Fibroblast of mammary gland (primary cell): Measurements from ENCODE around the gene IFT27.

Experiments used
- DNase-seq: peaks from one replicate; pipeline ENCODE4 v3.0.0-alpha.2; 2010; ENCODE audit warnings: low read depth
- H3K4me3 ChIP-seq: 2 replicates; pipeline ENCODE4 v1.5.1; 2011; ENCODE audit warnings: low read depth, mild to moderate bottlenecking, low read length, moderate library complexity; ENCODE audit not compliant: control insufficient read depth
- CTCF ChIP-seq: conservative IDR thresholded peaks from 2 replicates; pipeline ENCODE4 v1.5.1; 2011; ENCODE audit warnings: low read depth, low read length, inconsistent platforms; ENCODE audit not compliant: control insufficient read depth, insufficient read depth

IFT27 gene

DNA sequence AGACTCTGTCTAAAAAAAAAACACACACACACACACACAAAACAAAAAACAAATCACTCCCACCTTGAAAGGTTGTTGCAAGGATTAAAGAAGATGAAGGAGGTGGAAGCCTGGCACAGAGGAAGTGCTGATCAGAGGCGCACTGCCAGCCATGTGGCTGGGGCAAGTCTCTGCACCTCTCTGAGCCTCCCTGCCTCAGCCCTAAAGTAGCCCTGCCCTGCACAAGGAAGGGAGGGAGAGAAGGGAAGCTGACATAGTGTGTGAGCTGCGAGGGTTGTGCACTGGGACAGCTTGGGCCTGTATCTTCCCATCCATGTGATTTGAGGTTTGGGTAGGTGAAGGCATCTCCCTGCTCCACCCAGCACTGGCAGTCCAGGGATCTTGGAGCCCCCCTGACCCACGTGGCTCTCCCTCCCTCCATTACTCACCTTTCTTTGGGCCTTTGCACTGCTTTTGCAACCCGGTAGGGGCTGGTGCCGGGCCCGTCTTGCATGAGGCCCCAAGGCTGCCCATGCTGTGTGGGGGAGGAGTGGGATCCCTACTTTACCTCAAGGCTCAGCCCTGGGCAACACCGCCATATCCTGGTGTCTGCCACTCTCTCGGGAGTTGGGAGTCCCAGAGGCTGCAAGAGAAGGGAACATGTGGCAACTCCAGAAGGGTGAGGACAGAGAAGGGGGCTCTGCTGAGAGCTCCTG is 30.5 kb downstream of the IFT27 start:
- no peak for DNase-seq
- no peak overlapping the region for H3K4me3 ChIP-seq

DNA sequence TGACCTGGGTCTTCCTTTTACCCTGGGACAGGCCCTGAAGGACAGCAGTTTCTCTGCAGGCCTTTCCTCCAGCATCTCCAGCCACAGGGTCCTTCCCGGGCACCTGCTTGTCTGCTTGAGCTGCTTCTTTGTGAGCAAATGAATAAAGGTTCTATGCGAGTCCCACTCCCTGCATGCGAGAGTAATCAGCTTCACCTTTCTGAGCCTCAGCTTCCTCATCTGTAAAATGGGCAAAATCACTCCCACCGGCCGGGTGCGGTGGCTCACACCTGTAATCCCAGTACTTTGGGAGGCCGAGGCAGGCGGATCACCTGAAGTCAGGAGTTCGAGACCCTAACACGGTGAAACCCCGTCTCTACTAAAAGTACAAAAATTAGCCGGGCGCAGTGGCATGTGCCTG is 31.1 kb downstream of the IFT27 start:
- no peak for DNase-seq
- no peak overlapping the region for H3K4me3 ChIP-seq
- no peak for TF ChIP-seq CTCF

More for the DNA sequence above, 30.5 kb downstream of the IFT27 start:
- TF ChIP-seq CTCF: no peak

GRCh38 chr22:36744413-36744765 is 31.5 kb downstream of the IFT27 start:
- H3K4me3 ChIP-seq: no peak overlapping the region
- TF ChIP-seq CTCF: no peak
- no peak for DNase-seq

DNA sequence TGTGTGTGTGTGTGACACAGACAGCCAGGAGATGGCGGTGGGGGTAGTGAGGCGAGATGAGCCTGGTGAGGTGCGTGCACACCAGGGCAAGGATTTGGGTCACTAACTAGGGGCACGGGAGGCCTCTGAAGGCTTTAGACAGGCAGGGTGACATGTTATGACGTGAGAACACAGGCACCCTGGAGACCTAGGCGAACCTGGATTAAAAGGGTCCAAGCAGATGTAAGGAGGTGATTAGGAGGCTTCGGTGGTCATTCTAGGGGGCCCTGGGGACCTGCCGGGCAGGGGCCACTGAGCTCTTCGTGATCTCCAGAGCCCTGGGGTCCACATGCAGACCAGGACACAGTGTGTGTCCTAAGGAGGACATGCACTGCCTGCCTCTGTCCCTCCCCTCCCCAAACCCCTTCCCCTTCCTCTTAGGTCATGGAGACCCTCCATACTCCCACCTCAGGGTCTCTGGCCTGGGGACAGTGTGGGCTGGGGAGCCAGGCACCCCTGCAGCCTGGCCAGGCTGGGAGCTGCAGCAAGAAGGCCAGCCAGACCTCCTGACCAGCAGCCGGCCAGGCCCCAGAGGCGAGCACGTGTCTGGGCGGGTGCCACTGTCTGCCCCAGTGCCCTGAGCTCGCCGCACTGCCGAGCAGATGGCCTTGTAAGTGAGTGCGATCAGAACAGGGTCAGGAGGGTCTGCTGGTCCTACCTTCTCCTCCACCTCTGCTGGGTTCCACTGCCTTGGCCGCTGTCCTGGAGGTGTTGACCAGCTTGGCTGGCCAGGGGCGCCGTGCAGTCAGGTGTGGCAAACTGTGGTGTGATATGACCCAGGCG is 32.1 kb downstream of the IFT27 start:
- H3K4me3 ChIP-seq: no peak overlapping the region
- no peak for DNase-seq
- no peak for TF ChIP-seq CTCF

DNA sequence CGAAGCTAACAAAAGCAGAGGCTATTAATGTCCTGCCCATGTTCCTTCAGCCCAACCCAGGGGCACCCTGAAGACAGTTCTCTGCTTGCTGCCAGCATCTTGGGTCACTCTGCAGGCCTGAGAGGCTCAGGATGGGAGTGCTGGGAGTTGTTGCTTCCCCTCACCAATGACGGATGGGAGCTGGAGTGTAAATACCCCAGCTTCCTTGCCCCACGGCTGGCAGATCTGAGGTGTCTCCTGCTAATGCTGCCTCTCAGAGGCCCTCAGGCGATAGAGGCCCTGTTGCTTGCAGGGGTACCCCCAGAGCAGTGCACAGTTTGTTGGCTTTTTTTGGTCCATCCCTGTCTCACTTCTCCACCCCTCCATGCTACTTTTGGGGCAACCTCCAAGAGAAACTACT is 32.9 kb downstream of the IFT27 start:
- DNase-seq: no peak
- no peak overlapping the region for H3K4me3 ChIP-seq
- no peak for TF ChIP-seq CTCF

GRCh38 chr22:36741968-36742367 is 34.0 kb downstream of the IFT27 start:
- no peak for TF ChIP-seq CTCF
- no peak for DNase-seq
- no peak overlapping the region for H3K4me3 ChIP-seq
